Stimulated activated naive CD4-positive, alpha-beta T cell (primary cell): ENCODE results near the gene MAML1.
"Not testable (repeated sequence)": the region's sequence is repeated elsewhere in the genome, so short reads cannot be mapped to it uniquely, and the experiment has no call there.

Experiments used
- DNase-seq, 6 experiments: peaks; one replicate each; lab custom pipeline; 2025; lab: John Stamatoyannopoulos, UW

The MAML1 gene

DNA sequence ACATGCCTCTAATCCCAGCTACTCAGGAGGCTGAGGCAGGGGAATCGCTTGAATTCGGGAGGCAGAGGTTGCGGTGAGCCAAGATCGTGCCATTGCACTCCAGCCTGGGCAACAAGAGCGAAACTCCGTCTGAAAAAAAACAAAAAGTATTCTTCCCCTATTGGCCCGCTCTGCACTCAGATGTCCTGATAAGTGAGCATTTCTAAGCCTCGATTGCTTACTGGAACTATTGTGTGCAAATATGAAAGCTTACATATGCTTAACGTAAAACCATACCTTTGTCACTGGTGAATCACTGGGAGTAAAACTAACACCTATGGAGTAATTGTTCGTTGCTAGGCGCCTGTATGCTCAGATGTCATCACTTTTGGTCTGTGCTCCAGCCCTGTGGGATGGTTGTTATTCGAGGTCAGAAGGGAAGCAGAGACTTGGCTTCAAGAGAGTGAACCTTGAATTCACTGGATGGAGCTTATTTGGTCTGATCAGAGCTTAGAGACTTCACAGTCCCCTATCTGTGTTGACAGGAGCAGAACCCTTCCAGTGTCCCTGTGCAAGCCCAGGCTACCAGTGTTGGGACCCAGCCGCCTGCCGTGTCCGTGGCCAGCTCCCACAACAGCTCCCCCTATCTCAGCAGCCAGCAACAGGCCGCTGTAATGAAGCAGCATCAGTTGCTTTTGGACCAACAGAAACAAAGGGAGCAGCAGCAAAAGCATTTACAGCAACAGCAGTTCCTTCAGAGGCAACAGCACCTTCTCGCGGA, 35.9 kb downstream of the MAML1 start:
- DNase-seq: no peak

DNA sequence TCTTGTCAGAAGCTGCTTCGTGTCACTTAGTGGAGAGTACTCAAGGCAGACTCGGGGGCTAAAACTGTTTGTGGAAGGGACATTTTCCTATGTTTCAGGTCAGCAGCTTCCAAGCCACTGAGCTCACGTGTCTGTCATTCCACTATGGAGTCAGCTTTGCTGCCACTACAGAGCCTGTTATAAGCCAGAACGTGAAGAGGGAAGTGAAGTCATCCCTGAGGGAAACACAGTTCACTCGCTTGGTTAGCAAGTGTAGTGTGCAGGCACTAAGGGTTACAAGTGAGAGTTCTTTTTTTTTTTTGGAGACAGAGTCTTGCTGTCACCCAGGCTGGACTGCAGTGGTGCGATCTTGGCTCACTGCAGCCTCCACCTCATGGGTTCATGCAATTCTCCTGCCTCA, 36.6 kb downstream of the MAML1 start:
- no peak for DNase-seq

DNA sequence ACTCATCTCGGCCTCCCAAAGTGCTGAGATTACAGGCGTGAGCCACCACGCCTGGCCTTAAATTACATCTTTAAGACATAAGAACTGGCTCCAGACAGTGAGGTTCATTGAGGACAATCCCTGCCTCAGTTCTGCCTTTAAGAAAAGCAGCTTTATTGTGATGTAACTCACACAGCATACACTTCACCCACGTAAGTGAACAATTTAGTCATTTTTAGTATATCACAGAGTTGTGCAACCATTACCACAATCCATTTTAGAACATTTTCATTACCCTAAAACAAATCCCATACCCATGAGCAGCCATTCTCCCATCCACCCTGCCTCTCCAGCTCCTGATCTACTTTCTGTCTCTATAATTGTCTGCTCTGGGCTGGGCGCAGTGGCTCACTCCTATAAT, 37.2 kb downstream of the MAML1 start:
- DNase-seq: no peak

DNA sequence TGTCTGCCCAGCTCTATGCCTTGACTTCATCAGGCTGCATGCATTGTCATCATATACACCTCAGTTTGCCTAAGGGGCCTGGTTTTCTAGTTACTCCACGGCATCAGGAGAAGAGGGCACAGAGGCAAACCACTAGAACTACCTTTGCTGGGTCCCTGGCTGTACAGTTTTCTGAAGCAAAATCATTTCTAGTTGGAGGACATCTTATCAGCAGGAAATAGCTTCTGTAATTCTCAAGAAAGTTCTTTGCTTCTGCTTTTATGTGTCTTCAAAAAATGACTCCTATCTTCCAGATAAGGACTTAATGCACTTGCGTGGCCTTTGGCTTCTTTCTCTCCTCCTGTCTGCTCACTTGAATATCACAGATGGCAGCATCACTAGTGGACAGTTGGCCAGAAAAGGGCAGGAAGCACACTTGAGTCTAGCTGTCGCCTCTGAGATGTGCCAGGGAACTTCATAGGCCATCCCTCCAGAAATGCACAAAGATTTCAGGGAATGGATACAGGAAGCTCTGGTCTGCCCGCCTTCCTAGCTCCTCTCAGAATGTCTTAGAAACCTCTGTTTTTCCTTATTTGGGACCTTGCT, 38.8 kb downstream of the MAML1 start:
- DNase-seq: no peak

DNA sequence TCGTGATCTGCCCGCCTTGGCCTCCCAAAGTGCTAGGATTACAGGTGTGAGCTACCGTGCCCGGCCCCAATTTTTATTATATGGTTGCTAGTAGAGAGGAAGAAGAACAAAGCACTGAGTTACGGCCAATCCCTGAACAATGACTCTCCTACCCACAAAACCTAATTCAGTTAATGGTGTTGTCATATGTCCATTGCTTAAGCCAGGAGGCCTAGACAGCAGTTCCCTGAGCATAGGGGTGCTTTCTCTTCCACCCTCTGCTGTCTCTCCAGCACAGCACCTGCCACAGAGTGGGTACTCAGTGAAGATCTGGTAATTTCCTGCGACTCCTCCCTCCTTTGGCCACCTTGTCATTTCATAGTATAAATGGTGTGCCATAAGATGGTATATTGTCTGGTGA, 39.7 kb downstream of the MAML1 start:
- no peak for DNase-seq

DNA sequence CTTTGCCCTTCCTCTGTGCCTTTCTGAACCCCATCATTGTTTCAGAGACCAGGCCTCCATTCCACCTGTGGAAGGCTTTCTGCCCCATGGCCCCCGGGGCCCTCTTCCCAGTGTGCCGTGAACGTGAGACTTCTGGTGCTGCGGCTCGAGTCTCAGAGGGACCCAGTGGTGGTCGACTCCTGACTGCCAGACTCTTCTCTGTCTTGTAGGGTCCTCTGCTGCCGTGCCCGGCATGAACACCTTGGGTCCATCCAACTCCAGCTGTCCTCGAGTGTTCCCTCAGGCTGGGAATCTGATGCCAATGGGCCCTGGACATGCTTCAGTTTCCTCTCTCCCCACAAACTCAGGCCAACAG, 41.0 kb downstream of the MAML1 start:
- DNase-seq: no peak

DNA sequence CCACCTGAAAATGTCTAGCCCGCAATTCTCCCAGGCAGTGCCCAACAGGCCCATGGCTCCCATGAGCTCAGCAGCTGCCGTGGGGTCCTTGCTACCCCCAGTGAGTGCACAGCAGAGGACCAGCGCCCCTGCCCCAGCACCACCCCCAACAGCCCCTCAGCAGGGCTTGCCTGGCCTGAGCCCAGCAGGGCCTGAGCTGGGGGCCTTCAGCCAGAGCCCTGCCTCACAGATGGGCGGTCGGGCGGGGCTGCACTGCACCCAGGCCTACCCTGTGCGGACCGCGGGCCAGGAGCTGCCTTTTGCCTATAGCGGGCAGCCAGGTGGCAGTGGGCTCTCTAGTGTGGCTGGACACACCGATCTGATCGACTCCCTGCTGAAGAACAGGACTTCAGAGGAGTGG, 41.8 kb downstream of the MAML1 start:
- no peak for DNase-seq

DNA sequence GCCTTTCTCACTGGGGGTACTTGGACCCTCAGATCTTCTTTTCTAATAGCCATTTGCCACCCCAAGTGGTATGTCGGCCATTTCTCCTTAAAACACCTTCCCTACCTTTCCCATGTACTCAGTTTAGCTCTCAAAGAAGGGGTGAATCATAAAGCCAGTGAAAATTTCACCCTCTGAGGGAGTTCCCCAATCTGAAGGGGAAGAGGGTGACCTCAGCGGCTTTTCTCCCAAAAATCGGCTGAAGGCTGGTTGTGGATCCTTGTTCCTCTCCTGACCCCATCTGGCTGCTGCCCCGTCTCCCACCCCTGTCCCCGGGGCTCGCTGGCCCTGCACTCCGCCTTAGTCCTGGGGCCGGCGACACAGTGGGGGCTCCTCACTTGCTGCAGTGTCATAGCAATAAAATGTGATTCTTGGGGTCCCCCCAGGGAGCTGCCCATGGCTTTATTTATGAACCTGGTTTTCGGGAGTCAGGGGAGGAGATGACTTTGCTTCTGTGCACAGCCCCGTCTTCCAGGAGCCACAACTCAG, 43.9 kb downstream of the MAML1 start:
- DNase-seq: no peak

DNA sequence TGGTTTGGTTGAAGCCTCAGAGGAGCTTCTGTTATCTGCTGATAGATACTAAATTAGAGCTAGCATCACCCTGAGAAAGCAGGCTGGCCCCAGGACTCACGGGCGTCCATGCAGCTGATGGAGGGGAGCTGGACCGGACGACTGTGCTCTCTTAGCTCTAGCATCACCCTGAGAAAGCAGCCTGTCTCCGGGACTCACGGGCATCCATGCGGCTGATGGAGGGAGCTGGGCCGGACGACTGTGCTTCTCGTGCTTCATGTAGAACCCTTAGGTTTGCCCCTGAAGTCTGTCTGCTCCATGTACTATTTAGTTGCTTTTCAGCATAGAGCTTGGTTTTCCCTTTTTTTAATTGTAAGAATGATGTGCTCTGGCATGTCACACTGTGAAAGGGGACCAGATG, 44.8 kb downstream of the MAML1 start:
- no peak for DNase-seq

DNA sequence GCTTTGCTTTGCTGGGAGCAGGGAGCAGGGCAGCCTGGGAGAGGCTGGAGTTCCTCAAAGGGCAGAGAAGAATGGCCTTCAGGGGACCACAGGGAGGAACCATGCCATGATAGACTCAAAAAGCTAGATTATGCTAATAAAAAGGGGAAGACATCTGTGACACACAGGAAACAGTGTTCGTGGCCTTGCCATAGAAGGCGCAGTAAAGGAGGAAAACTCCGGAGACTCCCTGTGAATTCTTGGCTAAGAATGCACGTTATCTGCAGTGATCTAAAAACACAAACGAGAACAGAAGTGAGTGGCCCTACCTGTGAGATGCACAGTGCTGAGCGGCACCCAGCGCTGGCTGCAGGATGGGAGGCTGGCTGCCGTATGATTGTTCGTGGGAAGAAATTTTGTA, 45.3 kb downstream of the MAML1 start:
- no peak for DNase-seq

DNA sequence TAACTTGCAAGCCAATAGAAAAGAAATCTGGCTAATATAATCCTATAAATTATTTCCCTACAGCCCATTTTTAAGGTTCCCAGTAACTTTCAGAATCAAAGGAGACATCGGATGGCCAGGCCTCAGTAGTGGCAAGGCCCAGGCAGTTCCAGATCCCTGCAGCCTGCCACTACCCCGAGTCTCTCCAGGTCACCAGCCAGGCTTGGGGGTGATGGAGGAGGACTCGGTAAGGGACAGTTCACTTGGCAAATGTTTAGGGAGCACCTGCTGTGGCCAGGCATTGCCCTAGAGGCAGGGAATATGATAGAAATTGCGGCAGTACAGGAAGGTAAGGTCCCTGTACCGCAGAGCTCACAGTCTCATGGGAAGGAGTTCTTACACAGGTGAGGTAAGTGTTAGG, 46.0 kb downstream of the MAML1 start:
- no peak for DNase-seq

DNA sequence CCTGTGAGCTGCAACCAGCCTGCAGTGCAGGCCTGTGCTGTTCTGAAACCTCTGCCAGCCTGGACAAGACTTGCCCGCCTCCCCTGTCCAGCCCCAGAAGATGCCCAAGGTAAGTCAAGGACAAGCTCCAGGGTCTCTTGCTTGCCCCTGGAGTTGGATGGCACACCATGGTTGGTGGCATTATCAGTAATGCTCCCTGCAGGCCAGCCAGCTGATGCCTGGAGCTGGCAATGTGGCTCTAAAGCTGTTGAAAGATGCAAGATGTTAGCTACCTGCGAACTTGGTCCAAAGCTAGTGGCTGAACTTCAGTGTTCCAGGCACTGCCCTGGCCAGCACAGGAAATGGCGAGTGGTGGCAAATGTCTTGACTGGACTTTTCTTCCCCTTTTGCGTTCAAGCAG, 47.2 kb downstream of the MAML1 start:
- DNase-seq: no peak

DNA sequence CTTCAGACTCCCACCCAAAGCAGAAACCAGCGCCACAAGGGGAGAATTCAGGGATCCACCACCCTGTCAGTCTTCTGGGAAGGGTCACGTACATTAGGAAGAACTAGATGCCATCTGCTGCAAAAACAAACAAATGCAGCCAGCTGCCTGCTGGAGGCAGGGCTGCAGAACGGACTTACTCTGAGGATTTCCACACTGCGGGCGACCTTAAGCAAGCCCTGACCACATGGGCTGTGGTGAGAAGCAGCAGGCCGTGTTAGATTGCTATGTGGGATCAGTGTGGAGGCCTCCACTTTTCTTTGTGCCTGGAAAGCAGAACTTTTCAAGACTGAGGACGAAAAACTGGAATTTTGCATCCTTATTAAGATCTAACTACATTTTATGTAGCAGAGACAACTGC, 47.7 kb downstream of the MAML1 start:
- DNase-seq: no peak

DNA sequence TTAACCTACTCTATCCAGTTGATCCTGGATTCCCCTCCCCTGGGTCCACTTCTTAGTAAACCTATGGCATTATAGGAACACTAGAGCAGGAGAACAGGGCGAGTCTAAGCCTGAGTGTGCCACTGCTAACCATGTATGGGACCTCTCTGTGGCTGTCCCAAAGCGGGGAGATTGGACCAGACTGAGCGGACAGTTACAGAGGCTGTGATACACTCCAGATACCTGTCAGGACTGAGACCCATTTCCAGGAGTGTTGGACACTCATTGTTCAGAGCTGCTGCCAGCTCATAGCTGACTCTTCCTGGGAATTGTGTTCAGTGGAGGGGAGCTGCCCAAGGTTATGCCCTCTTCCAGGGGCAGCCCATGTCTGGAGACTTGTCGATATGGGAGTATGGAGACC, 49.2 kb downstream of the MAML1 start:
- no peak for DNase-seq

DNA sequence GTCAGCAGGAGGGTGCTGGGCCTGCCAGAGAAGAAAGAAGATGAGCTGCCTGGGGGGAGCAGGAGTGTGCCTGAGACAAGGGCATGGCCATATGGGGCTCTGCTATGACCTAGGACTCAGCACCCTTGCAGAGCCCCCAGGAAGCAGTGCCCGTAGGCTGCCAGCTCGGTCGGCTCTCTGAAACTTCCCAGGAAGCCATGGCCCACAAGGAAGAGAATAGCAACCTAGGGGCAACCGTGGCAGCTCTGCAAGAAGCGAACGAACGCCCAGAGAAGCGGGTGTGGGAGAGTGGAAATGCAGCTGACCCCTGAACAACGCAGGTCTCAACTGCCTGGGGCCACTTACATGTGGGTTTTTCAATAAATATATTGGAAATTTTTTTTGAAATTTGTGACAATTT, 50.5 kb downstream of the MAML1 start:
- no peak for DNase-seq

DNA sequence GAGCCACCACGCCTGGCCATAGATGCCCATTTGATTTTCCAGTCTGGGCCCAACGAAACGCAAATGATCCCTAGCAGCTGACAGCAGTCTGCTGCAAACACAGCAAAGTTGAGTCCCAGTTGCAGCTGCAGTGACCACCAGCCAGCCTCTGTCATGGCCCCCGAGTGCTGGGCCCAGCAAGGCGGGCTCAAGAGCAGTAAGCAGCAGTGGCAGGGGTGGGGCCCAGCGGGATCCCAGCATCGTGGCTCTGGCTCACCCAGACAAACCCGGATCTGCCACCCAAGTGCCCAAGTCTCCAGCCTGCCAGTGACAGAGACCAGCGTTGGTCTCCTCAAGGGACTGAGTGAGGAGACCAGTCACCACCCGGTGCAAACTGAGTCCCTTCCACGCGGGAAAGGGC, 54.2 kb downstream of the MAML1 start:
- no peak for DNase-seq

DNA sequence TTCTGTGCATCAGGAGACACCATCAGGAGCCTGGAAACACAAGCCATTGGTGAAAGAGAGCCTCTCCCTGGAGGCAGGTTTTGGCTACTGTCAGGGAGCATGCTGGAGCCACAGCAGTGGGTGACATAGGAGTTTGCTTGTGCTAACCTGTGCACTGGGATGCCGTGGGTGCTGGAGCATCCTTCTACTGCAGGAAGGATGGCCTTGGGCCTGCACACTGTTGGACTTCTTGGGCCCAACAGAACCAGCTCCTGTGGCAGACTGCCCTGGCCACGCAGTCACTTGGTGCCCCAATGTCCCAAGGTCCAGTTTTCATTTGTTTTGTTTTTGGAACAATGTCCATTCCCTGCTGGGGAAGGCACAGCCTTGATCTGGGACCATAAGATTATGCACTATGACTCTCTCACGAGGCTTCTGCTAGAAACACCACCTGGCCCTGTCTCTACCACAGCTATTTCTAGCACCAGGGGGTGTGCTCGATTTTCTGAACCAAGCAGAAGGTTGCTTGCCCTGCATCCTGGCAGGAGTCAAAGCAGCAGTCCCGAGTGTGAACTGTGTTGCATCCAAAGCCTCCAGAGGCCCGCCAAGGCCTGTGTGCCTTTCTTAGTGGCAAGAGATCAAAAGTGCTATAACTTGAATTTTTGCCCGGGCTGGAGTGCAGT, 55.7 kb downstream of the MAML1 start:
- DNase-seq: no peak

DNA sequence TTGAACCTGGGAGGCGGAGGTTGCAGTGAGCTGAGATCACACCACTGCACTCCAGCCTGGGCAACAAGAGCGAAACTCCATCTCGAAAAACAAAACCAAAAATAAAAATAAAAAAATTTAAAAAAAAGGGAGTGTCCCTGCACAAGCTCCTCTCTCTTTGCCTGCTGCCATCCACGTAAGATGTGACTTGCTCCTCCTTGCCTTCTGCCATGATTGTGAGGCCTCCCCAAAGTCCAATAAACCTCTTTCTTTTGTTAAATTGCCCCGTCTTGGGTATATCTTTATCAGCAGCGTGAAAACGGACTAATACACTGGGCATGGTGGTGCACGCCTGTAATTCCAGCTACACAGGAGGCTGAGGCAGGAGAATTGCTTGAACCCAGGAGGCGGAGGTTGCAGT, 56.7 kb downstream of the MAML1 start:
- not testable (repeated sequence) for DNase-seq

DNA sequence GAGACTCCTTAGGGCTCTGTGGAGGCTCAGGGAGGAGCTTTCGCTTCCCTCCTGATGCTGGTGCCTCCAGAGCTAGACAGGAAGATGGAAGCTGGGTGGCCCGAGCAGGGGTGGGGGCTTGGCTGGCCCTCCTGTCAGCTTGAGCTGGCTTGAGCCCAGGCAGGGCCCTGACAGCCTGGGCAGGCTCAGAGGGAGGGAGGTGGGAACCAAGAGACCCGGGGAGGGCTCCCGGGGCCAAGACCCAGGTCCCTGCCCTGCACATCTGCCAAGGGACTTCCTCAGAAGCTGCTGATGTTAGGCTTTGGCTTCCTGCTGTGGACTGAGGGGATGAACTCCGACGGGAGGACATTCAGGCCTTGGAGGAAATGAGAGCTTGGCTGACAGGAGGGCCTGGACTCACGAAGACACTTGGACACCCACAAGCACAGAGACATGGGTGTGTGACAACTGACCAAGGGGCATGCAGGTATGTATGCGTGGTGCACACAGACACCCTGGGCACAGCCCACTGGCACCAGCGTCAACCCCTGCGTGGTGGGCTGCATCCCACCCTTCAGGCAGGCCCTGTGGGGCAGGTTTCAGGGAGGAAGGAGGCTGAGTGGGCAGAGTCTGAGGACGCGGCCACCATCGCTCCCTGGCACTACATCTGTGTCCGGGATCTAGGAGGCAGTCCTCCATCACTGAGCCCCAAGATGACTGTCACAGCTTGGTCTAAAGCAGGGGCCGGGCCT, 59.4 kb downstream of the MAML1 start:
- no peak for DNase-seq

DNA sequence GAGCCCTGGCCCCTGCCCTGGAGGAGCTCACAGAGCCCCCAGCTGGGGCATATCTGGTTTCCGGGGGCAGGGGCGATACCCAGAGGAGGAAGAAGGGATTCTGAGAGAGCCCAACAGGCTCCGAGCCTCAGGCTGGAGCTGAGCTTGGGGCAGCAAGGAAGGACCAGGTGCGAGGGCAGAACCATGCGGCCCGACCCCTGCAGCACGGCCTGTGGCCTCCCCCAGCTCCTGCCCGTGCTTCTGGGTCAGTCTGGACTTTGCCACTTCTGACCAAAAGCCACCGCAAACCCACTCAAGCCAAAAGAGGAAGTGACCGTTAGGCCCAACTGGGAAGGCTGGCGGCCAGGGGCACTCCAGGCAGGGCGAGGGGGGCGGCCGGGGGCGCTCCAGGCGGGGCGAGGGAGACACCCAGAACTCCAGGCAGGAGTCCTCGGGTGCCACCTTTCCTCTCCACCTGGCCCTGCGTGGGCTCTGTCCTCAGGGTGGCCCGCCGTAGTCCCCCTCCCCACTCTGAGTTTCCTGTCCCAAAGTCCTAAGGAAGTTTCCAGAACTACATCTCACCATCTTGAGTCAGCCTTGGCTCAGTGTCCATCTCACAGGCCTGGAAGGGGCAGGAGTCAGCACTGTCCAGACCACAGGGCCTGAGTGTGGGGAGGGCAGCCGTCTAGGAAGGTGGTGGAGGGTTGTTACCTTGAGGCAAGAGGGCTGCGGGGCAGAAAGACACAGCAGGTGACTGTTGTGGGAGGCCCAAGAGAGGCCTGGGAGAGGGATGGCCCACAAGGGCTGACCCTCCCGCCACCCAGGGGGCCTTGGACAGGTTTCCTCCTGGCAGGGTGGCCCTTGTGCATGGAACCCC, 60.2 kb downstream of the MAML1 start:
- DNase-seq: no peak

DNA sequence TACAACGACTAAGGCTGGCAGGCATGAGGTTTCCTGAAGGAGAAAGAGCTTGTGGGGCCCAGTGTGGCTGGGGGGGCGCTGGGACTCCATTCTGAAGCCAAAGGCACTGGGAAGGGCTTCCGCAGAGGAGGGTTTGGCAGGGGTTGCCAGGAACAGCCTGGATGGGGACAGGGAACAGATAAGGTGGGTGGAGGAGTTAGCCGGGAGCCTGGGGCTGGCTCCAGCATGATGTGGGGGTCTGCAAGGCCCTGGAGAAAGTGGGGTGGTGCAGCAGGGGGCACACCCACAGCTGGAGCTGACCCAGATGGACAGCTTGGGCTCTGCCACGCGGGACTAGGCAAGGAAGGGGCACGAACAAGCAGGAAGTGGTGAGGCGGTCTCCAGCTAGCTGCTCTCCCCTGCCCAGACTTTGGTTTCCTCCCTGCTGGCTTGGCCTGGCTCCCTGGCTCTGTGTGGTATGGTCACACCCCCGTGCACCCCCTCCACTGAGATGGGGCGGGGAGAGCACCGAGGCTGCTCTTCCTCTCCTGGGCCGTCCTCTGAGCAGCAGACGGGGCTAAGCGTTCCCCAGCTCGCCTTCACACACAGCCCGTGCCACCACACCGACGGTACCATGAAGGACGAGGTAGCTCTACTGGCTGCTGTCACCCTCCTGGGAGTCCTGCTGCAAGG, 61.0 kb downstream of the MAML1 start, which contains the start of gene LTC4S:
Gene LTC4S, plus strand, starts transcription at position 519 of the 672 bp plus-strand sequence. Its CDS starts 95 bp downstream, at position 614.
- DNase-seq: peak in 4 of 6 experiments; percentile 18 to 44 (median 40)
